SK-N-SH treated with all-trans-retinoic acid at 6 μM for 48 hours (cell line): ENCODE data around the gene SLC6A9.

ENCODE experiments used
- ATAC-seq: fragments of 200-7000 bp; cut with Tn5 transposase; 3 replicates; pipeline ENCODE4 v1.9.1; 2020; ENCODE audit warnings: mild to moderate bottlenecking, moderate library complexity
- ARNTL ChIP-seq: fragments of 450-650 bp; formaldehyde crosslinking; IDR thresholded peaks from 2 replicates; pipeline ENCODE4 v1.5.0; 2020; ENCODE audit warnings: low read depth, mild to moderate bottlenecking, moderate library complexity, borderline replicate concordance
- BACH2 ChIP-seq: fragments of 250-450 bp; sonication (Bioruptor Pico); IDR thresholded peaks from 2 replicates; pipeline ENCODE4 v1.9.0; 2021; ENCODE audit warnings: mild to moderate bottlenecking, borderline replicate concordance
- CSDC2 ChIP-seq: fragments of 250-450 bp; sonication (Bioruptor Pico); IDR thresholded peaks from 2 replicates; pipeline ENCODE4 v1.5.0; 2020; ENCODE audit warnings: mild to moderate bottlenecking, moderate library complexity
- ESRRG ChIP-seq: fragments of 250-450 bp; sonication (Bioruptor Pico); IDR thresholded peaks from 2 replicates; pipeline ENCODE4 v1.6.1; 2021; ENCODE audit warnings: mild to moderate bottlenecking
- GLIS3 ChIP-seq: fragments of 250-450 bp; sonication (Bioruptor Pico); IDR thresholded peaks from 2 replicates; pipeline ENCODE4 v1.5.0; 2020; ENCODE audit warnings: mild to moderate bottlenecking, moderate library complexity
- ISL1 ChIP-seq: fragments of 250-450 bp; sonication (Bioruptor Pico); IDR thresholded peaks from 2 replicates; pipeline ENCODE4 v2.1.2; 2022; ENCODE audit warnings: mild to moderate bottlenecking, moderate library complexity
- OSR1 ChIP-seq: fragments of 250-450 bp; sonication (Bioruptor Pico); IDR thresholded peaks from 2 replicates; pipeline ENCODE4 v1.8.0; 2022; ENCODE audit warnings: moderate library complexity, mild to moderate bottlenecking, inconsistent platforms
- PPARA ChIP-seq: fragments of 250-450 bp; sonication (Bioruptor Pico); IDR thresholded peaks from 2 replicates; pipeline ENCODE4 v1.5.0; 2020; ENCODE audit warnings: mild to moderate bottlenecking, borderline replicate concordance
- RARB ChIP-seq: fragments of 250-450 bp; sonication (Bioruptor Pico); IDR thresholded peaks from 2 replicates; pipeline ENCODE4 v1.8.0; 2021; ENCODE audit warnings: mild to moderate bottlenecking, moderate library complexity
- SNAI2 ChIP-seq: fragments of 250-450 bp; sonication (Bioruptor Pico); IDR thresholded peaks from 2 replicates; pipeline ENCODE4 v1.5.0; 2020; ENCODE audit warnings: mild to moderate bottlenecking, moderate library complexity
- TCF4 ChIP-seq: fragments of 250-450 bp; sonication (Bioruptor Pico); IDR thresholded peaks from 2 replicates; pipeline ENCODE4 v1.8.0; 2021; ENCODE audit warnings: mild to moderate bottlenecking, moderate library complexity, borderline replicate concordance
- ZC3H10 ChIP-seq: fragments of 250-450 bp; sonication (Bioruptor Pico); IDR thresholded peaks from 2 replicates; pipeline ENCODE4 v1.5.1; 2021; ENCODE audit warnings: mild to moderate bottlenecking, moderate library complexity
- ZFP3 ChIP-seq: fragments of 250-450 bp; sonication (Bioruptor Pico); IDR thresholded peaks from 2 replicates; pipeline ENCODE4 v1.5.0; 2020; ENCODE audit warnings: mild to moderate bottlenecking, moderate library complexity
- ZNF565 ChIP-seq: fragments of 450-650 bp; formaldehyde crosslinking; conservative IDR thresholded peaks from 2 replicates; pipeline ENCODE4 v1.5.0; 2020; ENCODE audit warnings: low read depth, mild to moderate bottlenecking, moderate library complexity
- ZNF70 ChIP-seq: fragments of 450-650 bp; formaldehyde crosslinking; IDR thresholded peaks from 2 replicates; pipeline ENCODE4 v1.5.0; 2020; ENCODE audit warnings: mild to moderate bottlenecking, moderate library complexity
- ZNF8 ChIP-seq: fragments of 450-650 bp; formaldehyde crosslinking; IDR thresholded peaks from 2 replicates; pipeline ENCODE4 v1.5.0; 2020; ENCODE audit warnings: mild to moderate bottlenecking, moderate library complexity
- TF ChIP-seq, protein P1 (sequence below): fragments of 250-450 bp; sonication (Bioruptor Pico); IDR thresholded peaks from 2 replicates; pipeline ENCODE4 v1.5.1; 2021; ENCODE audit warnings: mild to moderate bottlenecking, moderate library complexity
- TF ChIP-seq, protein P2 (sequence below): fragments of 250-450 bp; sonication (Bioruptor Pico); IDR thresholded peaks from 2 replicates; pipeline ENCODE4 v1.5.0; 2020; ENCODE audit warnings: mild to moderate bottlenecking, moderate library complexity
- TF ChIP-seq, protein P3 (sequence below): fragments of 250-450 bp; sonication (Bioruptor Pico); IDR thresholded peaks from 2 replicates; pipeline ENCODE4 v1.5.1; 2020; ENCODE audit warnings: low read depth, mild to moderate bottlenecking, moderate library complexity
- TF ChIP-seq, protein P4 (sequence below): fragments of 250-450 bp; sonication (Bioruptor Pico); IDR thresholded peaks from 2 replicates; pipeline ENCODE4 v1.8.0; 2021; ENCODE audit warnings: low read depth, mild to moderate bottlenecking, moderate library complexity, borderline replicate concordance
- TF ChIP-seq, protein P5 (sequence below): fragments of 250-450 bp; sonication (Bioruptor Pico); IDR thresholded peaks from 2 replicates; pipeline ENCODE4 v1.8.0; 2020; ENCODE audit warnings: mild to moderate bottlenecking, moderate library complexity, borderline replicate concordance

Gene SLC6A9

DNA sequence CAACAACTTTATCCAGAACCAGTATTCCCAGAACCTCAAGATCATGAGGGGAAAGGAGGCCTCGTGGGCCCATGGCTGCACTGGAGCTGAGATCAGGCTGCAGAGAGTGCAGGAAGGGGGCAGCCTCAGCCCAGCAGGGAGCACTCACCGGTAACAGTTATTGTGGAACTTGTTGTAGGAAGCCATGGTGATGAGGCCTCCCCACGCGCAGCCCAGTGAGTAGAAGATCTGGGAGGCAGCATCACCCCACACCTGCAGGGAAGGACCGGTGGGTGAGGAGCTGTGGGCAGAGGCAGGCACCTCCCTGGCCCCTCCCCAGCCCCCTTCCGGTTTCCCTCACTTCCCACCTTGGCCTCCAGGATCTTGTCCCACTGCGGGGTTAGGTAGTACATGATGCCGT is 29.1 kb downstream of the SLC6A9 start:
- no peak for ATAC-seq
- TF ChIP-seq OSR1 (CRISPR knock-in tag) = no peak
- TF ChIP-seq, protein P1, sequence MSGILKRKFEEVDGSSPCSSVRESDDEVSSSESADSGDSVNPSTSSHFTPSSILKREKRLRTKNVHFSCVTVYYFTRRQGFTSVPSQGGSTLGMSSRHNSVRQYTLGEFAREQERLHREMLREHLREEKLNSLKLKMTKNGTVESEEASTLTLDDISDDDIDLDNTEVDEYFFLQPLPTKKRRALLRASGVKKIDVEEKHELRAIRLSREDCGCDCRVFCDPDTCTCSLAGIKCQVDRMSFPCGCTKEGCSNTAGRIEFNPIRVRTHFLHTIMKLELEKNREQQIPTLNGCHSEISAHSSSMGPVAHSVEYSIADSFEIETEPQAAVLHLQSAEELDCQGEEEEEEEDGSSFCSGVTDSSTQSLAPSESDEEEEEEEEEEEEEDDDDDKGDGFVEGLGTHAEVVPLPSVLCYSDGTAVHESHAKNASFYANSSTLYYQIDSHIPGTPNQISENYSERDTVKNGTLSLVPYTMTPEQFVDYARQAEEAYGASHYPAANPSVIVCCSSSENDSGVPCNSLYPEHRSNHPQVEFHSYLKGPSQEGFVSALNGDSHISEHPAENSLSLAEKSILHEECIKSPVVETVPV (CRISPR knock-in tag) = no peak
- no peak for TF ChIP-seq ZNF8 (CRISPR knock-in tag)

DNA sequence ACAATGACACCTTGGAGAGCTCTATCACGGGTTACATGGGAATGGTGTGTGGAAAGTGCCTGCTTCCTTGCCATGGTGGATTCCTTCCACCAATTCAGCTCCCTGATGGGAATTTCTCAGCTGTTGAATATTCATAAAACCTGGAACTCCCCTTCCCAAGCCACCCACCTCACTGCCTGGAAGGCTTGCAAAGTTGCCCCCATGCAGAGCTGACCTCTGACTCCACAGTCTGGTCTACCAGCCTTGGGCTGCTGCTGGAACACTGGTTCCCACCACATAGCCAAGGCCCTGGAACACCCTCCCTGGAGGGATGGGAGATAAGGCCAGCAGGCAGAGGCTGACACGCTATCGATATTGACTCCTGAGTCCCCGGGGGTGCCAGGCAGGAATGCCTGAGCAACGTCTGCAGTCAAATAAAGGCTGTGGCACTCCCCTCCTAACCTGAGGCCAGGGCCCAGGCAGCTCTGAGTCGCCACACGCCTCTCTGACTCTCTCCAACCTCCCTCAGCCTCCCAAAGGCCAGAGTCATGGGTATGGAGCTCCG is 31.1 kb downstream of the SLC6A9 start:
- no peak for TF ChIP-seq GLIS3 (CRISPR knock-in tag)
- TF ChIP-seq, protein P2, sequence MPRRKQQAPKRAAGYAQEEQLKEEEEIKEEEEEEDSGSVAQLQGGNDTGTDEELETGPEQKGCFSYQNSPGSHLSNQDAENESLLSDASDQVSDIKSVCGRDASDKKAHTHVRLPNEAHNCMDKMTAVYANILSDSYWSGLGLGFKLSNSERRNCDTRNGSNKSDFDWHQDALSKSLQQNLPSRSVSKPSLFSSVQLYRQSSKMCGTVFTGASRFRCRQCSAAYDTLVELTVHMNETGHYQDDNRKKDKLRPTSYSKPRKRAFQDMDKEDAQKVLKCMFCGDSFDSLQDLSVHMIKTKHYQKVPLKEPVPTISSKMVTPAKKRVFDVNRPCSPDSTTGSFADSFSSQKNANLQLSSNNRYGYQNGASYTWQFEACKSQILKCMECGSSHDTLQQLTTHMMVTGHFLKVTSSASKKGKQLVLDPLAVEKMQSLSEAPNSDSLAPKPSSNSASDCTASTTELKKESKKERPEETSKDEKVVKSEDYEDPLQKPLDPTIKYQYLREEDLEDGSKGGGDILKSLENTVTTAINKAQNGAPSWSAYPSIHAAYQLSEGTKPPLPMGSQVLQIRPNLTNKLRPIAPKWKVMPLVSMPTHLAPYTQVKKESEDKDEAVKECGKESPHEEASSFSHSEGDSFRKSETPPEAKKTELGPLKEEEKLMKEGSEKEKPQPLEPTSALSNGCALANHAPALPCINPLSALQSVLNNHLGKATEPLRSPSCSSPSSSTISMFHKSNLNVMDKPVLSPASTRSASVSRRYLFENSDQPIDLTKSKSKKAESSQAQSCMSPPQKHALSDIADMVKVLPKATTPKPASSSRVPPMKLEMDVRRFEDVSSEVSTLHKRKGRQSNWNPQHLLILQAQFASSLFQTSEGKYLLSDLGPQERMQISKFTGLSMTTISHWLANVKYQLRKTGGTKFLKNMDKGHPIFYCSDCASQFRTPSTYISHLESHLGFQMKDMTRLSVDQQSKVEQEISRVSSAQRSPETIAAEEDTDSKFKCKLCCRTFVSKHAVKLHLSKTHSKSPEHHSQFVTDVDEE = no peak
- TF ChIP-seq, protein P3, sequence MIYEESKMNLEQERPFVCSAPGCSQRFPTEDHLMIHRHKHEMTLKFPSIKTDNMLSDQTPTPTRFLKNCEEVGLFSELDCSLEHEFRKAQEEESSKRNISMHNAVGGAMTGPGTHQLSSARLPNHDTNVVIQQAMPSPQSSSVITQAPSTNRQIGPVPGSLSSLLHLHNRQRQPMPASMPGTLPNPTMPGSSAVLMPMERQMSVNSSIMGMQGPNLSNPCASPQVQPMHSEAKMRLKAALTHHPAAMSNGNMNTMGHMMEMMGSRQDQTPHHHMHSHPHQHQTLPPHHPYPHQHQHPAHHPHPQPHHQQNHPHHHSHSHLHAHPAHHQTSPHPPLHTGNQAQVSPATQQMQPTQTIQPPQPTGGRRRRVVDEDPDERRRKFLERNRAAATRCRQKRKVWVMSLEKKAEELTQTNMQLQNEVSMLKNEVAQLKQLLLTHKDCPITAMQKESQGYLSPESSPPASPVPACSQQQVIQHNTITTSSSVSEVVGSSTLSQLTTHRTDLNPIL (CRISPR knock-in tag) = no peak
- no peak for TF ChIP-seq ZFP3 (CRISPR knock-in tag)
- no peak for TF ChIP-seq ZNF565 (CRISPR knock-in tag)
- TF ChIP-seq, protein P4, sequence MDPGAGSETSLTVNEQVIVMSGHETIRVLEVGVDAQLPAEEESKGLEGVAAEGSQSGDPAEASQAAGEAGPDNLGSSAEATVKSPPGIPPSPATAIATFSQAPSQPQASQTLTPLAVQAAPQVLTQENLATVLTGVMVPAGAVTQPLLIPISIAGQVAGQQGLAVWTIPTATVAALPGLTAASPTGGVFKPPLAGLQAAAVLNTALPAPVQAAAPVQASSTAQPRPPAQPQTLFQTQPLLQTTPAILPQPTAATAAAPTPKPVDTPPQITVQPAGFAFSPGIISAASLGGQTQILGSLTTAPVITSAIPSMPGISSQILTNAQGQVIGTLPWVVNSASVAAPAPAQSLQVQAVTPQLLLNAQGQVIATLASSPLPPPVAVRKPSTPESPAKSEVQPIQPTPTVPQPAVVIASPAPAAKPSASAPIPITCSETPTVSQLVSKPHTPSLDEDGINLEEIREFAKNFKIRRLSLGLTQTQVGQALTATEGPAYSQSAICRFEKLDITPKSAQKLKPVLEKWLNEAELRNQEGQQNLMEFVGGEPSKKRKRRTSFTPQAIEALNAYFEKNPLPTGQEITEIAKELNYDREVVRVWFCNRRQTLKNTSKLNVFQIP = no peak
- no peak for TF ChIP-seq RARB (CRISPR knock-in tag)
- no peak for TF ChIP-seq ISL1 (CRISPR knock-in tag)
- no peak for TF ChIP-seq SNAI2
- TF ChIP-seq ZC3H10 (CRISPR knock-in tag) = no peak
- TF ChIP-seq BACH2 (CRISPR knock-in tag) = no peak
- TF ChIP-seq, protein P1 (CRISPR knock-in tag) = no peak
- TF ChIP-seq CSDC2 (CRISPR knock-in tag) = no peak
- TF ChIP-seq ZNF70 (CRISPR knock-in tag) = no peak
- no peak for TF ChIP-seq TCF4 (CRISPR knock-in tag)
- no peak for TF ChIP-seq ZNF8 (CRISPR knock-in tag)
- no peak for ATAC-seq

DNA sequence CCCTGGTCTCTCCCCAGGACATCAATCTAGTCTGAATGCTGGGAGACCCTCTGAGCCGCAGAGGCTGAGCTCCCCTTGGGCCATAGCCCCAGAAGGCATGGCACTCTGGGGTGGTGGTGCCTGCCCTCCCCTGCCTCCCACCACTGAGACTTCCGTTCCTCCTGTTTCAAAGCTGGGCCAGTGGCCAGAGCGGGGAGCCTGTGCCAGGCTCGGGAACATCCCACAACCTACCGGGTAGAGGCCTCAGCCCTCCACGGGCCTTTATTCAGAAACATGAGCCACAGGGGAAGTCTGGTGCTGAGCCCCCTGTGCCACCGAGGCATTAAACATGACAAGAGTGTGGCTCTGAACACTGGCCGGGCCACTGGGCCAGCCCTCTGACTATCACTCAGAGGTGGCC is 31.8 kb downstream of the SLC6A9 start:
- TF ChIP-seq BACH2 (CRISPR knock-in tag) (no peak), ESRRG (no peak), GLIS3 (CRISPR knock-in tag) (no peak), SNAI2 (no peak), PPARA (CRISPR knock-in tag) (no peak)
- no peak for ATAC-seq

DNA sequence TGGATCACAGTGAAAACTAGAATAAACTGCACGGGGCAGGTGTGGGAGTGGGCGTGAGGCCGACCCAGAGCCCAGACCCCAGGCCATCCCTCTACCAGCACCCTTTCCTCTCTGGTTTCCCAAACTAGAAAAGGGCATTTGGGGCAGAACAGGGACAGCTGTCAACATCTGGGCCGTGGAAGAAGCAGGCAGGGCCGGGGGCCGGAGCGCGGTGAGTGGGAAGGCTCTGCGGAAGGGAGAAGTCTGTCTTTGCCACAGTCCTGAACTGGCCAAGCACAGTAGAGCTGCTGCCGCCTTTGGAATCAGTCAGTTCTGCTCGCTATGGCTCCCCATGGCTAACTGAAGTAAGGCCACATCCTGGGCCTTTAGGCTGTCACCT is 33.3 kb downstream of the SLC6A9 start:
- ATAC-seq = no peak
- TF ChIP-seq, protein P2 = no peak
- TF ChIP-seq ARNTL (CRISPR knock-in tag) (no peak), SNAI2 (no peak), GLIS3 (CRISPR knock-in tag) (no peak), OSR1 (CRISPR knock-in tag) (no peak)
- TF ChIP-seq, protein P5, sequence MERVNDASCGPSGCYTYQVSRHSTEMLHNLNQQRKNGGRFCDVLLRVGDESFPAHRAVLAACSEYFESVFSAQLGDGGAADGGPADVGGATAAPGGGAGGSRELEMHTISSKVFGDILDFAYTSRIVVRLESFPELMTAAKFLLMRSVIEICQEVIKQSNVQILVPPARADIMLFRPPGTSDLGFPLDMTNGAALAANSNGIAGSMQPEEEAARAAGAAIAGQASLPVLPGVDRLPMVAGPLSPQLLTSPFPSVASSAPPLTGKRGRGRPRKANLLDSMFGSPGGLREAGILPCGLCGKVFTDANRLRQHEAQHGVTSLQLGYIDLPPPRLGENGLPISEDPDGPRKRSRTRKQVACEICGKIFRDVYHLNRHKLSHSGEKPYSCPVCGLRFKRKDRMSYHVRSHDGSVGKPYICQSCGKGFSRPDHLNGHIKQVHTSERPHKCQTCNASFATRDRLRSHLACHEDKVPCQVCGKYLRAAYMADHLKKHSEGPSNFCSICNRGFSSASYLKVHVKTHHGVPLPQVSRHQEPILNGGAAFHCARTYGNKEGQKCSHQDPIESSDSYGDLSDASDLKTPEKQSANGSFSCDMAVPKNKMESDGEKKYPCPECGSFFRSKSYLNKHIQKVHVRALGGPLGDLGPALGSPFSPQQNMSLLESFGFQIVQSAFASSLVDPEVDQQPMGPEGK (CRISPR knock-in tag) = no peak
- TF ChIP-seq, protein P3 (CRISPR knock-in tag) = no peak
